NCI-H1092 (cell line): ENCODE measurements around the gene ANXA7.
"Not testable (repeated sequence)": the region's sequence is repeated elsewhere in the genome, so short reads cannot be mapped to it uniquely, and the experiment has no call there.

Source experiments
- DNase-seq: peaks from one replicate; lab custom pipeline; 2025; lab: John Stamatoyannopoulos, UW

ANXA7 gene

GRCh38 chr10:73338801-73339368 lies 75.0 kb downstream of the ANXA7 start:
- no peak for DNase-seq

GRCh38 chr10:73333202-73333601 lies 80.7 kb downstream of the ANXA7 start:
- no peak for DNase-seq

DNA sequence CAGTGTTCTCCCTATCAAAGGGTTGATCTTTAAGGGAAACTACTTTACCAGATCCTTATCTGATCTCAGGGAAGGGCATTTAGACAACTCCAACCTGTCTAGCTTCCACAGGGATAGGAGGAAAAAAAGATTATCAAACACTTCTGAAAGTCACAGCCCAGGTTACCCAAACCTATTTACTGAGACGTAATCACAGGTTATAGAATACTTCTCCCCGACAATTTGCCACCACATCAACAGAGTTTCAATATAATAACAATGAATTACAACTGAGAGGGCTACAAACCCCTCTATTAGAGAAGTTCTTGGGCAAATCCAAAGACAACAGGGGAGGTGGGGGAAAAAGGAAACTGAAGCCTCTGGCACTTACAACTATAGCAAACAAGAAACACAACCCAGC lies 81.5 kb downstream of the ANXA7 start:
- DNase-seq, result no peak

DNA sequence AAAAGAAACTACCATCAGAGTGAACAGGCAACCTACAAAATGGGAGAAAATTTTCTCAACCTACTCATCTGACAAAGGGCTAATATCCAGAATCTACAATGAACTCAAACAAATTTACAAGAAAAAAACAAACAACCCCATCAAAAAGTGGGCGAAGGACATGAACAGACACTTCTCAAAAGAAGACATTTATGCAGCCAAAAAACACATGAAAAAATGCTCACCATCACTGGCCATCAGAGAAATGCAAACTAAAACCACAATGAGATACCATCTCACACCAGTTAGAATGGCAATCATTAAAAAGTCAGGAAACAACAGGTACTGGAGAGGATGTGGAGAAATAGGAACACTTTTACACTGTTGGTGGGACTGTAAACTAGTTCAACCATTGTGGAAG lies 85.3 kb downstream of the ANXA7 start:
- not testable (repeated sequence) for DNase-seq

DNA sequence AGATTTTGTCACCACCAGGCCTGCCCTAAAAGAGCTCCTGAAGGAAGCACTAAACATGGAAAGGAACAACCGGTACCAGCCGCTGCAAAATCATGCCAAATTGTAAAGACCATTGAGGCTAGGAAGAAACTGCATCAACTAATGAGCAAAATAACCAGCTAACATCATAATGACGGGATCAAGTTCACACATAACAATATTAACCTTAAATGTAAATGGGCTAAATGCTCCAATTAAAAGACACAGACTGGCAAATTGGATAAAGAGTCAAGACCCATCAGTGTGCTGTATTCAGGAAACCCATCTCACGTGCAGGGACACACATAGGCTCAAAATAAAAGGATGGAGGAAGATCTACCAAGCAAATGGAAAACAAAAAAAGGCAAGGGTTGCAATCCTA lies 88.6 kb downstream of the ANXA7 start:
- not testable (repeated sequence) for DNase-seq
